ENCODE data around the gene MARK3.

MARK3 gene

GRCh38 chr14:103549361-103550311 is 164.4 kb downstream of the MARK3 start:
- no peak overlapping the region for H3K4me3 ChIP-seq (ENCODE audit: low read length)
- DNase-seq (ENCODE audit: low read depth), result no peak
- no peak for TF ChIP-seq CTCF (IDR thresholded peaks at IDR 0.05; ENCODE audit: insufficient read depth, low read depth, low read length, missing control alignments)

GRCh38 chr14:103550451-103551337 is 165.5 kb downstream of the MARK3 start:
- DNase-seq (ENCODE audit: low read depth), result no peak
- no peak overlapping the region for H3K4me3 ChIP-seq (ENCODE audit: low read length)
- TF ChIP-seq CTCF (IDR thresholded peaks at IDR 0.05; ENCODE audit: insufficient read depth, low read depth, low read length, missing control alignments), result no peak

GRCh38 chr14:103551338-103551762 is 166.1 kb downstream of the MARK3 start:
- DNase-seq (ENCODE audit: low read depth), result no peak
- no peak overlapping the region for H3K4me3 ChIP-seq (ENCODE audit: low read length)
- no peak for TF ChIP-seq CTCF (IDR thresholded peaks at IDR 0.05; ENCODE audit: insufficient read depth, low read depth, low read length, missing control alignments)

DNA sequence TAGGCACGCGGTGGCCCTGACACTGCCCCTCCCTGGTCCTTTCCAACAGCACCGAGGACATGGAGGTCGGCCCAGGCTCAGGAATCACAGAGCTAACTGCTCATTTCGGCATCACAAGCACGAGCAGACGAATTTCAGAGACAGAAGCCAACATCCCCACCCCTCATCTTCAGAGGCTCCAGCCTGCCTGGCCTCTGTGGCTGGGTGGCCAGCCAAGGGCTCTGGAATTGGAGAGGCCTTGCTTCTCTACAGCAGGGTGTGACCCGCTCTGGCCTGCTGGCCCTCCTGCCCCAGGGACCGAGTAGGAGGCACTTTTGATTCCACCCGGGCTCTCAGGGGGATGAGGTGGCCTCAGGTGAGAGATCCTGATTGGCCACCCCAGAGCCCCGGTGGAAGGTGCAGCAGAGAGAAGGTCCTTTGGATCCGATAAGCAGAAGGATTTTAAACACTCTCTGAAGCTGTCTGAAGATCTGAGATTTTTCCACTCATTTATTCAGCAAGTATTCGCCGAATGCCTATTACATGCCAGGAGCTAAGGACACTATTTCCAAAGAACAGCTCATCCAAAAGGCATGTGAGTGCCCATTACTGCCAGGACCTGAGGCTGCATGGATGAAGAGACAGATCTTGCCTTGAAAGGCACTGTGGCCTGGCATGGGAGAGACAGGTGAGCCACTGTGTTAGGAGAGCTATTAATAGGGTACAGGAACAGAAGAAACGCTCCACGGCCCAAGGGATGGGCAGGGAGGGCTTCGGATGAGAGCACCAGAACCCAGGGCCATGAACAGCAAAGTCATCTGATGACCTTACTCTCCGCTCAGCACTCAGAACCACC is 167.0 kb downstream of the MARK3 start:
- TF ChIP-seq CTCF (IDR thresholded peaks at IDR 0.05; ENCODE audit: insufficient read depth, low read depth, low read length, missing control alignments), result no peak
- no peak overlapping the region for H3K4me3 ChIP-seq (ENCODE audit: low read length)
- peak; percentile 70 for DNase-seq (ENCODE audit: low read depth)

- DNase-seq (ENCODE audit: low read depth), result no peak
- no peak for TF ChIP-seq CTCF (IDR thresholded peaks at IDR 0.05; ENCODE audit: insufficient read depth, low read depth, low read length, missing control alignments)
- H3K4me3 ChIP-seq (ENCODE audit: low read length), result no peak overlapping the region
Measured at GRCh38 chr14:103552846-103553210, 167.6 kb downstream of the MARK3 start.

Data from epithelial cell of esophagus (primary cell).